Measurements from ENCODE around the gene TECTB.
"Not testable (repeated sequence)": the region's sequence is repeated elsewhere in the genome, so short reads cannot be mapped to it uniquely, and the experiment has no call there.

Gene TECTB

DNA sequence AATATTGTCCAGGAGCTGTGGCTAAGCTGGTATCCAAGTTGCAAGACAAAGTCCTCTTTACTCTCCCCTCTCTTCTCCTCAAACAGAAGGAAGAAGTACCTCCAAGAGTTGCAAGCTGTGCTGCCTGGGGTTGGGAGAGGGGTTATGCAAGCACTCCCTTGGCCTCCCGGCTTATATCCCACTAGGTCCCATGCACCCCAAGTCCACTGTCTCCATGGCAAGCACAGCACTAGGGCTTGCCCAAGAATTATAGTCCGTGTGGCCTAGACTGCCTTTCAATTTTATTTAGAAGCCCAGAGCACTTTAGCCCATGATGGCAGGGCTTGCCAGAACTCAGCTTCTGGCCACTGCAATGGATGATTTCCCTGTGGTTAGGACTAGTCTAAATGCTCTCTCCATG, 40.4 kb upstream of the TECTB start:
- TF ChIP-seq, protein P1, sequence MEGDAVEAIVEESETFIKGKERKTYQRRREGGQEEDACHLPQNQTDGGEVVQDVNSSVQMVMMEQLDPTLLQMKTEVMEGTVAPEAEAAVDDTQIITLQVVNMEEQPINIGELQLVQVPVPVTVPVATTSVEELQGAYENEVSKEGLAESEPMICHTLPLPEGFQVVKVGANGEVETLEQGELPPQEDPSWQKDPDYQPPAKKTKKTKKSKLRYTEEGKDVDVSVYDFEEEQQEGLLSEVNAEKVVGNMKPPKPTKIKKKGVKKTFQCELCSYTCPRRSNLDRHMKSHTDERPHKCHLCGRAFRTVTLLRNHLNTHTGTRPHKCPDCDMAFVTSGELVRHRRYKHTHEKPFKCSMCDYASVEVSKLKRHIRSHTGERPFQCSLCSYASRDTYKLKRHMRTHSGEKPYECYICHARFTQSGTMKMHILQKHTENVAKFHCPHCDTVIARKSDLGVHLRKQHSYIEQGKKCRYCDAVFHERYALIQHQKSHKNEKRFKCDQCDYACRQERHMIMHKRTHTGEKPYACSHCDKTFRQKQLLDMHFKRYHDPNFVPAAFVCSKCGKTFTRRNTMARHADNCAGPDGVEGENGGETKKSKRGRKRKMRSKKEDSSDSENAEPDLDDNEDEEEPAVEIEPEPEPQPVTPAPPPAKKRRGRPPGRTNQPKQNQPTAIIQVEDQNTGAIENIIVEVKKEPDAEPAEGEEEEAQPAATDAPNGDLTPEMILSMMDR (IDR thresholded peaks at IDR 0.05; ENCODE audit: extremely low read depth, missing control alignments): no peak
- no peak for DNase-seq (ENCODE audit: low spot score)

DNA sequence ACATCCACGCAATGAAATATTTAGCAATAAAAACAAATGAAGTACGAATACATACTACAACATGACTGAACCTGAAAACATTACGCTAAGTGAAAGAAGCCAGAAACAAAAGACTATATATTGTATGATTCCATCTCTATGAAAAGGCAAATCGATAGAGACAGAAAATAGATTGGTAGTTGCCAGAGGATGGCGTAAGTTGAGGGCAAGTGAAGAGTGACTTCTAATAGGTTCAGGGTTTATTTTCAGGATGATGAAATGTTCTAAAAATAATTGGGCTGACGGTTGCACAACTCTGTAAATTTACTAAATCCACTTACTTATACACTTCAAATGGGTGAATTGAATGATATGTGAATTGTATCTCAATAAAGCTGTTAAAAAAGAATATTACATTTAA, 39.5 kb upstream of the TECTB start:
- DNase-seq (ENCODE audit: low spot score): no peak
- TF ChIP-seq, protein P1 (IDR thresholded peaks at IDR 0.05; ENCODE audit: extremely low read depth, missing control alignments): no peak

DNA sequence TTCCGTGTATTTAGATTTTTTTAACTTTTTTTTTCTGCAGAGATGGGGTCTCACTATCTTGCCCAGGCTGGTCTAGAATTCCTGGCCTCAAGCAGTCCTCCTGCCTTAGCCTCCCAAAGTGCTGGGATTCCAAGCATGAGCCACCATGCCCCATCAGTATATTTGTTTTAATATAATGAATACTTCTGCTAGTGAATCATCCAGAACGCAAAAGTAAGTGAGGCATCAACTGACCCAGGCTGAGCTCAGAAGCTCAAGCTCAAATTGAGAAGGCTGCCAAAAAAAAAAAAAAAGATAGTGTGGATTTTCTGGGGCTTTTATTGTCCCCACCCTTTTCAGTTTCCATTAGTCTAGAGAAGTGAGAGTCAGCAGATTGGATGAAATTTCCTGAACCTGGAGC, 39.0 kb upstream of the TECTB start:
- DNase-seq (ENCODE audit: low spot score): no peak
- TF ChIP-seq, protein P1 (IDR thresholded peaks at IDR 0.05; ENCODE audit: extremely low read depth, missing control alignments): no peak

DNA sequence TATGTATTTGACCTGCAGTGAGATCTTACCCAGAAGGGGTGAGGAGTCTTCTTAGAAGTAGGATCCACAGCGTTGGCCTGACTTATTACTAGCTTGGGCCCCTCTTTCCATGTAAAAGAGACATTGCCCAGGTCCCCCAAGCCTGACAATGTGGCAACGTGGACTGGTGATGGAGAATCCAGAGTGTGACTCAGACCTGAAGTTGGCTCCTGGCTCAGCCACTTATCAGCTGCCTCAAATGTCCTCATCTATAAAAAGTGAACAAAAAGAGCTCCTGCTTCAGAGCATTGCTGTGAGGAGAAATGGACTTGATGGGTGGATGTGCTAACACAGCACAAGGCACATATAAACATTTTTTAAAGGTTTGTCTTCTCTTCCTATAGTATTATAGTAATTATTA, 35.4 kb upstream of the TECTB start:
- TF ChIP-seq, protein P1 (IDR thresholded peaks at IDR 0.05; ENCODE audit: extremely low read depth, missing control alignments): no peak
- DNase-seq (ENCODE audit: low spot score): no peak

DNA sequence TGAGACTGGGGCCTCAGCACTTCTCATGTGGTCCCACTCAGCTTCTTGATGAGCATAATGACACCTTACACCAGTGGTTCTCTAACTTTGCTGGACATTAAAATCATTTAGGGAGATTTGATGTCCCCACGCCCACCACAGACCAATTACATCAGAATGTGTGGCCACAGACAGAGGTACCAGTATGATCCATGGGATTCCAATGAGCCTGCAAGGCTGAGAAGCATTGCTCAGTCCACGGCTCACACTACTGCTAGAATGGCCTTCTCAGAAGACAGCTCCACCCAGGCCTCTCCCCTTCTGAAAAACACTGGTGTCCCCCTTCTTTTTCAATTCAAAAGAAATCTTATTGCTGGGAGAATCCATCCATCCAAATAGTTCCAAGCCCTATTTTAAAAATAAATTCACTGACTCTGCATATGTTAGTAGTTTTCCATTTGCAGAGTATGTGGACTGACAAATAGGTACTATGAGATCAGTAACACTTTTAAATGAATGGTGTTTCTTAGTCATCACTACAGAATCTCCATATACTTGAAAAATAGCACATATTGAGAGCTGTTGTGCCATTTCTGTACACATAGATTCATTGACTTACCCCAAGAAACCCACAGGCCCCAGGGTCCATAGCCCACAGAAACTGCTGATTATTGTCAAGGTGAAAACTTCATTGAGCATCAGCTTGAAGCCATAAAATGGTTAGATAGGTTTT, 34.5 kb upstream of the TECTB start:
- TF ChIP-seq, protein P1 (IDR thresholded peaks at IDR 0.05; ENCODE audit: extremely low read depth, missing control alignments): no peak
- no peak for DNase-seq (ENCODE audit: low spot score)

DNA sequence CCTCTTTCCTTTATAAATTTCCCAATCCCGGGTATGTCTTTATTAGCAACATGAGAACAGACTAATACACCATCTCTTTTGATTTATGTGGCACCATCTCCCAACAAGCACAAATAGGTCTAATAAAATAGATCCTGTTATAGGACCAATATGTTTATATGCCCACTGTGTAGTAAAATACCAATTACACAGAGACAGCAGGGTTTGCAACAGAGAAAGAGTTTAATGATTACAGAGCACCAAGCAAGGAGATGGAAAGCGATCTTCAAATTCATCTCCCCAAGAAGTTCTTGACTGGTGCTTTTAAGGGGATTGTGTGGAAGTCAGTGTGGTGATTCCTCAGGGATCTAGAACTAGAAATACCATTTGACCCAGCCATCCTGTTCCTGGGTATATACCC, 33.5 kb upstream of the TECTB start:
- TF ChIP-seq, protein P1 (IDR thresholded peaks at IDR 0.05; ENCODE audit: extremely low read depth, missing control alignments): no peak
- no peak for DNase-seq (ENCODE audit: low spot score)

DNA sequence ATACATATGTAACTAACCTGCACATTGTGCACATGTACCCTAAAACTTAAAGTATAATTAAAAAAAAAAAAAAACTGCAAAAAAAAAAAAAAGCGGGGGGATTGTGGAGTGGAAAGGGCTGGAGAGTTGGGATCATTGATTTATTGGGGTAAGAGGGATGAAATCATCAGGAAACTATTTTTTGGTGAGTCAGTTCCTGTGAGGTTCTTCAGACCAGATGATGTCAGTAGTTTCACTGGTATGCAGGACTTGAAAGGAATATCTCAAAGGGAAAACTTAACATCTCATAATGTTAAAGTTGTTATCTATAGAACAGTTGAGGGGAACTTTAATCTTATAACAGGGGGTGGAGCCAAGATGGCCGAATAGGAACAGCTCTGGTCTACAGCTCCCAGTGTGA, 32.6 kb upstream of the TECTB start:
- DNase-seq (ENCODE audit: low spot score): no peak
- TF ChIP-seq, protein P1 (IDR thresholded peaks at IDR 0.05; ENCODE audit: extremely low read depth, missing control alignments): no peak

DNA sequence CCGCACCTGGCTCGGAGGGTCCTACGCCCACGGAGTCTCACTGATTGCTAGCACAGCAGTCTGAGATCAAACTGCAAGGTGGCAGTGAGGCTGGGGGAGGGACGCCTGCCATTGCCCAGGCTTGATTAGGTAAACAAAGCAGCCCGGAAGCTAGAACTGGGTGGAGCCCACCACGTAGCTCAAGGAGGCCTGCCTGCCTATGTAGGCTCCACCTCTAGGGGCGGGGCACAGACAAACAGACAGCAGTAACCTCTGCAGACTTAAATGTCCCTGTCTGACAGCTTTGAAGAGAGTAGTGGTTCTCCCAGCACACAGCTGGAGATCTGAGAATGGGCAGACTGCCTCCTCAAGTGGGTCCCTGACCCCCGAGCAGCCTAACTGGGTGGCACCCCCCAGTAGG, 32.0 kb upstream of the TECTB start:
- DNase-seq (ENCODE audit: low spot score): not testable (repeated sequence)

All from GM20000 (cell line).